H9 (cell line): ENCODE data around the gene FASLG. TPM values are rescaled to one million over a fixed set of nuclear protein-coding genes. Genes with fewer than 3 reads are reported as not detected.

ENCODE experiments used
- DNase-seq: peaks from one replicate; pipeline ENCODE4 v3.0.0-alpha.2; 2017
- H2AFZ ChIP-seq: one replicate; pipeline ENCODE4 v1.6.1; 2013; ENCODE audit warnings: mild to moderate bottlenecking, low read length, control low read depth, moderate library complexity
- H2AK5ac ChIP-seq: 2 replicates; pipeline ENCODE4 v1.6.1; 2013; ENCODE audit warnings: low read length, control low read depth, mixed read lengths; ENCODE audit not compliant: insufficient read length
- H2BK120ac ChIP-seq: one replicate; pipeline ENCODE4 v1.6.1; 2013; ENCODE audit warnings: low read depth, mild to moderate bottlenecking, low read length, control low read depth, inconsistent platforms; ENCODE audit not compliant: poor library complexity, severe bottlenecking
- H2BK12ac ChIP-seq: 2 replicates; pipeline ENCODE4 v1.6.1; 2013; ENCODE audit warnings: low read length, control low read depth, mixed read lengths, low read depth; ENCODE audit not compliant: insufficient read length
- H2BK15ac ChIP-seq: 2 replicates; pipeline ENCODE4 v1.6.1; 2013; ENCODE audit warnings: low read depth, low read length, control low read depth
- H2BK20ac ChIP-seq: one replicate; pipeline ENCODE4 v1.6.1; 2013; ENCODE audit warnings: low read depth, mild to moderate bottlenecking, low read length, control low read depth, inconsistent platforms; ENCODE audit not compliant: poor library complexity, severe bottlenecking
- H2BK5ac ChIP-seq: 2 replicates; pipeline ENCODE4 v1.6.1; 2013; ENCODE audit warnings: low read length, control low read depth, mixed read lengths; ENCODE audit not compliant: insufficient read length
- H3K14ac ChIP-seq: 2 replicates; pipeline ENCODE4 v1.6.1; 2013; ENCODE audit warnings: low read length, control low read depth; ENCODE audit not compliant: insufficient read depth
- H3K18ac ChIP-seq: 2 replicates; pipeline ENCODE4 v1.6.1; 2013; ENCODE audit warnings: low read depth, mild to moderate bottlenecking, mixed read lengths, low read length, control low read depth; ENCODE audit not compliant: insufficient read length
- H3K23ac ChIP-seq: 2 replicates; pipeline ENCODE4 v1.6.1; 2013; ENCODE audit warnings: low read length, control low read depth, mixed read lengths, low read depth; ENCODE audit not compliant: insufficient read length
- H3K23me2 ChIP-seq: 2 replicates; pipeline ENCODE4 v1.6.1; 2013; ENCODE audit warnings: low read depth, mild to moderate bottlenecking, mixed read lengths, low read length, control low read depth; ENCODE audit not compliant: insufficient read length, poor library complexity, severe bottlenecking
- H3K27ac ChIP-seq: 2 replicates; pipeline ENCODE4 v1.5.1; 2013; ENCODE audit warnings: low read length, control low read depth, mixed read lengths, low read depth; ENCODE audit not compliant: insufficient read length
- H3K27me3 ChIP-seq: 2 replicates; pipeline ENCODE4 v1.6.1; 2013; ENCODE audit warnings: low read length, control low read depth, inconsistent platforms; ENCODE audit not compliant: insufficient read depth
- H3K4ac ChIP-seq: 2 replicates; pipeline ENCODE4 v1.6.1; 2013; ENCODE audit warnings: low read depth, mild to moderate bottlenecking, control low read depth, inconsistent platforms, low read length, moderate library complexity
- H3K4me1 ChIP-seq: 2 replicates; pipeline ENCODE4 v1.6.1; 2013; ENCODE audit warnings: low read length, control low read depth, inconsistent platforms; ENCODE audit not compliant: insufficient read depth
- H3K4me2 ChIP-seq: 2 replicates; pipeline ENCODE4 v1.6.1; 2013; ENCODE audit warnings: low read length, control low read depth, mixed read lengths; ENCODE audit not compliant: insufficient read length, insufficient read depth
- H3K56ac ChIP-seq: 2 replicates; pipeline ENCODE4 v1.6.1; 2013; ENCODE audit warnings: low read depth, mild to moderate bottlenecking, mixed read lengths, low read length, control low read depth; ENCODE audit not compliant: insufficient read length
- H3K79me1 ChIP-seq: 2 replicates; pipeline ENCODE4 v1.6.1; 2013; ENCODE audit warnings: low read depth, mild to moderate bottlenecking, moderate library complexity, low read length, control low read depth, inconsistent platforms; ENCODE audit not compliant: insufficient read depth, poor library complexity, severe bottlenecking
- H3K79me2 ChIP-seq: 2 replicates; pipeline ENCODE4 v1.6.1; 2013; ENCODE audit warnings: low read length, control low read depth, inconsistent platforms; ENCODE audit not compliant: insufficient read depth
- H3K9ac ChIP-seq: 2 replicates; pipeline ENCODE4 v1.6.1; 2013; ENCODE audit warnings: low read length, control low read depth, mixed read lengths; ENCODE audit not compliant: insufficient read length; ENCODE audit errors: extremely low read depth
- H3K9me3 ChIP-seq: one replicate; pipeline ENCODE4 v1.6.1; 2013; ENCODE audit warnings: low read depth, low read length, inconsistent platforms; ENCODE audit not compliant: control insufficient read depth
- H3T11ph ChIP-seq: one replicate; pipeline ENCODE4 v1.6.1; 2013; ENCODE audit warnings: mild to moderate bottlenecking, low read length, control low read depth, inconsistent platforms
- H4K20me1 ChIP-seq: one replicate; pipeline ENCODE4 v1.6.1; 2013; ENCODE audit not compliant: control insufficient read depth, insufficient read length, insufficient read depth
- H4K5ac ChIP-seq: 2 replicates; pipeline ENCODE4 v1.6.1; 2013; ENCODE audit warnings: low read depth, mild to moderate bottlenecking, mixed read lengths, low read length, control low read depth; ENCODE audit not compliant: insufficient read length
- H4K8ac ChIP-seq: replicated peaks from 2 replicates; pipeline ENCODE4 v1.6.1; 2013; ENCODE audit warnings: low read length, control low read depth, mixed read lengths, low read depth; ENCODE audit not compliant: insufficient read length
- H4K91ac ChIP-seq: 2 replicates; pipeline ENCODE4 v1.6.1; 2013; ENCODE audit warnings: low read depth, mild to moderate bottlenecking, moderate library complexity, mixed read lengths, low read length, control low read depth; ENCODE audit not compliant: insufficient read length
- H3K27ac Mint-ChIP-seq, 3 experiments: 2 replicates in 2 of 3; 3 replicates in 1 of 3; pipeline ENCODE4 v1.8.0; 2020 to 2021; ENCODE audit warnings: mixed read lengths in 3 of 3, mild to moderate bottlenecking in 1 of 3, moderate library complexity in 1 of 3
- H3K27me3 Mint-ChIP-seq: 2 replicates; pipeline ENCODE4 v1.8.0; 2021; ENCODE audit warnings: low read depth, mild to moderate bottlenecking, moderate library complexity, mixed read lengths
- H3K36me3 Mint-ChIP-seq, 3 experiments: 2 replicates in 2 of 3; 3 replicates in 1 of 3; pipeline ENCODE4 v1.8.0; 2020 to 2021; ENCODE audit warnings: low read depth in 3 of 3, mixed read lengths in 3 of 3; ENCODE audit not compliant: insufficient read depth in 1 of 3
- H3K4me1 Mint-ChIP-seq, 2 experiments: 2 replicates each; pipeline ENCODE4 v1.8.0; 2020; ENCODE audit warnings: mixed read lengths in 2 of 2
- H3K4me3 Mint-ChIP-seq, 2 experiments: 2 replicates in 1 of 2; 3 replicates in 1 of 2; pipeline ENCODE4 v1.8.0; 2020 to 2021; ENCODE audit warnings: mild to moderate bottlenecking in 2 of 2, mixed read lengths in 2 of 2, moderate library complexity in 1 of 2
- H3K9me3 Mint-ChIP-seq, 2 experiments: 2 replicates in 1 of 2; 3 replicates in 1 of 2; pipeline ENCODE4 v1.8.0; 2020; ENCODE audit warnings: mild to moderate bottlenecking in 2 of 2, mixed read lengths in 2 of 2, moderate library complexity in 1 of 2
- WGBS: extraction: QIAGEN DNeasy Blood & Tissue Kit; methylation state at CpG from one replicate; pipeline ENCODE4 v1.1.7; 2013; ENCODE audit warnings: missing lambda C conversion rate, low lambda C conversion rate, mixed read lengths; ENCODE audit not compliant: insufficient read length; ENCODE audit errors: extremely low coverage; 5-methylcytosine and 5-hydroxymethylcytosine counted together
- total RNA-seq: library from RNA; stranded (reverse); gene quantifications from 2 replicates; pipeline ENCODE4 v1.2.1, GENCODE V29; 2021
- TF ChIP-seq, protein P1 (sequence below): fragments of 200-600 bp; sonication (generic); conservative IDR thresholded peaks from 3 replicates; pipeline ENCODE4 v1.8.0; 2021; ENCODE audit warnings: antibody characterized with exemption, mild to moderate bottlenecking

The FASLG gene
- total RNA-seq, 1 experiment from 2014 or later, result not detected

DNA sequence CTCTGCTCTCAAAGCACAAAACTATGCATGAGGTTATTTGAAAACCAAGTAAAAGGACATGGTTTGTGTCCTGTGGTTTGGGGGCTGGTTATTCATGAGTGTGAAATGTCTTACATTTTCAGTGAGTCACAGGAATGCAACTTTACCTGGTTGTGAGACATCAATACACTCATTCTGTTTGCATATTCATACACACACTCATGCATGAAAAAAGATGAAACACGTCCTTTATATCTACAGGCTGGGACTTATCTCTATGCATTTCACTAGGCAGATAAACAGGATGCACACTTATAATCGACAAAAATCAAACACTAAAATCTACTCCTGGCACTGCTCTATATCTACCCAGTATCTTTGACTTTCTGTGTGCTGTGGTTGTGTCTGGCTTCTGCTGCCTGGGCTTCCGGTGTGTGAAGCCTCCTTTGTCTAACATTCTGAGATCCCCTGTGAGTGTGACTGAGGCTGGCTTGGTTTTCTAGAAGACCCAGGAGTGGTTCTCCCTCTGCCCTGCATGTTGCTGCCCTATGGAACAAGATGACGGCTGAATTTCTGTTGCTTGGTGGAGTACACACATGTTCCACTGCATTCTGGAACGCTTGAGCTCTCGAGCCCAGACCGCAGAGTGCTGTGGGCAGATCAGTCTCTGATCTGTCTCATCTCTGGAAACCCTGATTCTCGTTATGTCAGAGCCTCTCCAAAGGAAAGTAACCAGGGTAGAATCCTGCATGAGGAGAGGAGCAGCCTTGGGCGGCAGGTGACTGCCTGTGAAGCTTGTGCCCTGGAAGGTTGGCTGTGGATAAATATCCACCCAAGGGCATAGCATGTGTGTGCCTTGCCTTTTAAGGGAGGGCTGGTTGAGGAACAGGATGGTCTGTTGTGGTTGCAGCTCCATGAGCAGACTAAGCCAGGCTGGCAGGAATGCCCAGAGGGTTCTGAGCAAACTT lies 19.7 kb upstream of the FASLG start:
- no peak overlapping the region for H2BK15ac ChIP-seq
- H3K9ac ChIP-seq, result no peak overlapping the region
- H3K23ac ChIP-seq, result no peak overlapping the region
- H3K18ac ChIP-seq, result no peak overlapping the region
- no peak overlapping the region for H3K56ac ChIP-seq
- Mint-ChIP-seq H3K9me3 (no peaks in the 10 kb centered on the region), H3K27me3 (no peaks in the 10 kb centered on the region), H3K4me3 (no peak overlapping the region), H3K4me1 (peaks cover 6 to 11% of the 10 kb centered on the region in 2 experiments; a peak in 3 of 4 replicates), H3K36me3 (no peaks in the 10 kb centered on the region), H3K27ac (peak overlapping the region in 2 of 3 experiments; percentile 15 to 73; a peak in 2 of 7 replicates)
- H3K4me1 ChIP-seq, result no peaks in the 10 kb centered on the region; the same call in 1 of the 2 replicates
- no peaks in the 10 kb centered on the region for H3K23me2 ChIP-seq
- no peaks in the 10 kb centered on the region for H3K27me3 ChIP-seq
- H2BK12ac ChIP-seq, result no peak overlapping the region
- no peak overlapping the region for H3K27ac ChIP-seq
- TF ChIP-seq, protein P1, sequence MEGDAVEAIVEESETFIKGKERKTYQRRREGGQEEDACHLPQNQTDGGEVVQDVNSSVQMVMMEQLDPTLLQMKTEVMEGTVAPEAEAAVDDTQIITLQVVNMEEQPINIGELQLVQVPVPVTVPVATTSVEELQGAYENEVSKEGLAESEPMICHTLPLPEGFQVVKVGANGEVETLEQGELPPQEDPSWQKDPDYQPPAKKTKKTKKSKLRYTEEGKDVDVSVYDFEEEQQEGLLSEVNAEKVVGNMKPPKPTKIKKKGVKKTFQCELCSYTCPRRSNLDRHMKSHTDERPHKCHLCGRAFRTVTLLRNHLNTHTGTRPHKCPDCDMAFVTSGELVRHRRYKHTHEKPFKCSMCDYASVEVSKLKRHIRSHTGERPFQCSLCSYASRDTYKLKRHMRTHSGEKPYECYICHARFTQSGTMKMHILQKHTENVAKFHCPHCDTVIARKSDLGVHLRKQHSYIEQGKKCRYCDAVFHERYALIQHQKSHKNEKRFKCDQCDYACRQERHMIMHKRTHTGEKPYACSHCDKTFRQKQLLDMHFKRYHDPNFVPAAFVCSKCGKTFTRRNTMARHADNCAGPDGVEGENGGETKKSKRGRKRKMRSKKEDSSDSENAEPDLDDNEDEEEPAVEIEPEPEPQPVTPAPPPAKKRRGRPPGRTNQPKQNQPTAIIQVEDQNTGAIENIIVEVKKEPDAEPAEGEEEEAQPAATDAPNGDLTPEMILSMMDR, result no peak
- DNase-seq, result no peak
- H4K5ac ChIP-seq, result no peak overlapping the region
- no peak overlapping the region for H3K4me2 ChIP-seq
- H2BK5ac ChIP-seq, result no peak overlapping the region
- no peak overlapping the region for H4K91ac ChIP-seq
- H2AK5ac ChIP-seq, result no peak overlapping the region
- H2BK20ac ChIP-seq, result no peak overlapping the region
- no peaks in the 10 kb centered on the region for H3K79me2 ChIP-seq
- no peak overlapping the region for H4K8ac ChIP-seq
- no peak overlapping the region for H3K14ac ChIP-seq
- WGBS, result no CpG with 5 or more reads among the region's 9 CpGs
- H2BK120ac ChIP-seq, result no peak overlapping the region
- no peak overlapping the region for H2AFZ ChIP-seq
- H4K20me1 ChIP-seq, result no peaks in the 10 kb centered on the region
- H3T11ph ChIP-seq, result no peak overlapping the region
- no peaks in the 10 kb centered on the region for H3K79me1 ChIP-seq
- no peak overlapping the region for H3K4ac ChIP-seq
- no peaks in the 10 kb centered on the region for H3K9me3 ChIP-seq
